IPS-18a (cell line): Measurements from ENCODE around the gene MYCBP2.

Experiments used
- H3K27ac ChIP-seq: one replicate; pipeline ENCODE4 v1.5.1; 2013; ENCODE audit warnings: low read length
- H3K27me3 ChIP-seq: one replicate; pipeline ENCODE4 v1.6.1; 2013; ENCODE audit warnings: mild to moderate bottlenecking, low read length; ENCODE audit not compliant: control insufficient read depth, insufficient read depth
- H3K36me3 ChIP-seq: one replicate; pipeline ENCODE4 v1.6.1; 2013; ENCODE audit warnings: low read depth, low read length; ENCODE audit not compliant: control insufficient read depth
- H3K4me1 ChIP-seq: one replicate; pipeline ENCODE4 v1.6.1; 2013; ENCODE audit warnings: low read depth, low read length; ENCODE audit not compliant: control insufficient read depth
- H3K4me3 ChIP-seq: one replicate; pipeline ENCODE4 v1.5.1; 2013; ENCODE audit warnings: low read length
- H3K9ac ChIP-seq: one replicate; pipeline ENCODE4 v1.6.1; 2013; ENCODE audit warnings: mild to moderate bottlenecking, low read length, moderate library complexity
- H3K9me3 ChIP-seq: one replicate; pipeline ENCODE4 v1.6.1; 2013; ENCODE audit warnings: low read depth, low read length; ENCODE audit not compliant: control insufficient read depth

Gene MYCBP2

GRCh38 chr13:77239312-77239711 lies 87.6 kb downstream of the MYCBP2 start:
- Histone ChIP-seq H3K27me3 (no peaks in the 10 kb centered on the region), H3K27ac (no peak overlapping the region), H3K4me3 (no peak overlapping the region), H3K36me3 (peaks cover 9% of the 10 kb centered on the region), H3K9me3 (no peaks in the 10 kb centered on the region), H3K9ac (no peak overlapping the region), H3K4me1 (no peaks in the 10 kb centered on the region)

GRCh38 chr13:77235456-77236022 lies 91.4 kb downstream of the MYCBP2 start:
- H3K36me3 ChIP-seq = no peaks in the 10 kb centered on the region
- H3K27me3 ChIP-seq = no peaks in the 10 kb centered on the region
- H3K27ac ChIP-seq = no peak overlapping the region
- no peak overlapping the region for H3K4me3 ChIP-seq
- no peaks in the 10 kb centered on the region for H3K9me3 ChIP-seq
- no peak overlapping the region for H3K9ac ChIP-seq
- H3K4me1 ChIP-seq = no peaks in the 10 kb centered on the region

- Histone ChIP-seq H3K9ac (no peak overlapping the region), H3K27me3 (no peaks in the 10 kb centered on the region), H3K4me1 (no peaks in the 10 kb centered on the region), H3K36me3 (no peaks in the 10 kb centered on the region), H3K4me3 (no peak overlapping the region), H3K9me3 (no peaks in the 10 kb centered on the region), H3K27ac (no peak overlapping the region)
Observed at GRCh38 chr13:77233159-77233558, 93.7 kb downstream of the MYCBP2 start.

GRCh38 chr13:77230560-77230959 lies 96.3 kb downstream of the MYCBP2 start:
- Histone ChIP-seq H3K27ac (no peak overlapping the region), H3K9me3 (no peaks in the 10 kb centered on the region), H3K36me3 (no peaks in the 10 kb centered on the region), H3K27me3 (no peaks in the 10 kb centered on the region), H3K4me1 (no peaks in the 10 kb centered on the region), H3K9ac (no peak overlapping the region), H3K4me3 (no peak overlapping the region)

GRCh38 chr13:77225946-77226345 lies 100.9 kb downstream of the MYCBP2 start:
- H3K4me3 ChIP-seq = no peak overlapping the region
- H3K4me1 ChIP-seq = no peaks in the 10 kb centered on the region
- no peaks in the 10 kb centered on the region for H3K9me3 ChIP-seq
- H3K27ac ChIP-seq = no peak overlapping the region
- no peaks in the 10 kb centered on the region for H3K36me3 ChIP-seq
- no peak overlapping the region for H3K9ac ChIP-seq
- H3K27me3 ChIP-seq = no peaks in the 10 kb centered on the region

- Histone ChIP-seq H3K9ac (no peak overlapping the region), H3K4me3 (no peak overlapping the region), H3K36me3 (no peaks in the 10 kb centered on the region)
Observed at GRCh38 chr13:77222909-77223308, 104.0 kb downstream of the MYCBP2 start.

GRCh38 chr13:77222000-77222690 lies 104.7 kb downstream of the MYCBP2 start:
- Histone ChIP-seq H3K27ac (no peak overlapping the region), H3K36me3 (no peaks in the 10 kb centered on the region), H3K4me1 (no peaks in the 10 kb centered on the region)

More at GRCh38 chr13:77222909-77223308, 104.0 kb downstream of the MYCBP2 start:
- no peaks in the 10 kb centered on the region for H3K9me3 ChIP-seq
- H3K27me3 ChIP-seq = no peaks in the 10 kb centered on the region
- H3K27ac ChIP-seq = no peak overlapping the region
- H3K4me1 ChIP-seq = no peaks in the 10 kb centered on the region

GRCh38 chr13:77219401-77219800 lies 107.5 kb downstream of the MYCBP2 start:
- no peaks in the 10 kb centered on the region for H3K9me3 ChIP-seq
- no peak overlapping the region for H3K9ac ChIP-seq
- no peak overlapping the region for H3K4me3 ChIP-seq
- no peak overlapping the region for H3K27ac ChIP-seq
- H3K4me1 ChIP-seq = no peaks in the 10 kb centered on the region
- no peaks in the 10 kb centered on the region for H3K27me3 ChIP-seq
- peaks cover 11% of the 10 kb centered on the region for H3K36me3 ChIP-seq

More at GRCh38 chr13:77222000-77222690, 104.7 kb downstream of the MYCBP2 start:
- Histone ChIP-seq H3K9me3 (no peaks in the 10 kb centered on the region), H3K4me3 (no peak overlapping the region), H3K9ac (no peak overlapping the region), H3K27me3 (no peaks in the 10 kb centered on the region)

- no peak overlapping the region for H3K9ac ChIP-seq
- no peaks in the 10 kb centered on the region for H3K9me3 ChIP-seq
- H3K4me3 ChIP-seq = no peak overlapping the region
- H3K27ac ChIP-seq = no peak overlapping the region
- H3K4me1 ChIP-seq = no peaks in the 10 kb centered on the region
- peaks cover 15% of the 10 kb centered on the region for H3K36me3 ChIP-seq
- H3K27me3 ChIP-seq = no peaks in the 10 kb centered on the region
Observed at GRCh38 chr13:77218274-77218673, 108.6 kb downstream of the MYCBP2 start.

GRCh38 chr13:77215543-77215942 lies 111.4 kb downstream of the MYCBP2 start:
- peaks cover 18% of the 10 kb centered on the region for H3K36me3 ChIP-seq
- no peaks in the 10 kb centered on the region for H3K9me3 ChIP-seq
- H3K27me3 ChIP-seq = no peaks in the 10 kb centered on the region
- H3K4me1 ChIP-seq = no peaks in the 10 kb centered on the region
- no peak overlapping the region for H3K27ac ChIP-seq
- no peak overlapping the region for H3K9ac ChIP-seq
- no peak overlapping the region for H3K4me3 ChIP-seq

GRCh38 chr13:77213644-77214043 lies 113.2 kb downstream of the MYCBP2 start:
- no peak overlapping the region for H3K4me3 ChIP-seq
- no peak overlapping the region for H3K9ac ChIP-seq
- H3K36me3 ChIP-seq = peaks cover 18% of the 10 kb centered on the region
- H3K27me3 ChIP-seq = no peaks in the 10 kb centered on the region
- no peaks in the 10 kb centered on the region for H3K9me3 ChIP-seq
- no peaks in the 10 kb centered on the region for H3K4me1 ChIP-seq
- no peak overlapping the region for H3K27ac ChIP-seq

GRCh38 chr13:77207943-77208342 lies 119.0 kb downstream of the MYCBP2 start:
- H3K9me3 ChIP-seq = no peaks in the 10 kb centered on the region
- H3K36me3 ChIP-seq = peaks cover 2% of the 10 kb centered on the region
- no peaks in the 10 kb centered on the region for H3K4me1 ChIP-seq
- no peak overlapping the region for H3K27ac ChIP-seq
- no peak overlapping the region for H3K9ac ChIP-seq
- H3K4me3 ChIP-seq = no peak overlapping the region
- H3K27me3 ChIP-seq = no peaks in the 10 kb centered on the region
